CD4-positive, alpha-beta T cell (primary cell): ENCODE results near the gene ARL15. TPM values are rescaled to one million over a fixed set of nuclear protein-coding genes. Genes with fewer than 3 reads are reported as not detected.

Experiments used
- ATAC-seq: fragments of 200-7000 bp; cut with Tn5 transposase; one replicate; pipeline ENCODE4 v1.10.0; 2022; ENCODE audit warnings: mild to moderate bottlenecking; ENCODE audit not compliant: poor library complexity
- CTCF ChIA-PET: fragments of 350-600 bp; sonication (Branson Sonifier 250); formaldehyde crosslinking; loops from one replicate; lab custom pipeline; 2021; ENCODE audit warnings: antibody characterized with exemption, inconsistent platforms; lab: Charles Lee
- POLR2A ChIA-PET: fragments of 350-600 bp; sonication (Branson Sonifier 250); formaldehyde crosslinking; loops from one replicate; lab custom pipeline; 2021; ENCODE audit warnings: antibody characterized with exemption, inconsistent platforms; lab: Charles Lee
- DNase-seq, 14 experiments: peaks; one replicate each; pipeline ENCODE4 v3.0.0-alpha.2; 2013 to 2020; ENCODE audit warnings: mixed read lengths in 2 of 14
- H3K27ac ChIP-seq, 2 donors: one replicate each; pipeline versions ENCODE4 v1.5.1 to v1.7.0; 2013; ENCODE audit warnings: low read length in 2 of 2, low read depth in 1 of 2, mild to moderate bottlenecking in 1 of 2
- H3K27me3 ChIP-seq, 2 experiments: 1 replicate in 1 of 2; 2 replicates in 1 of 2; pipeline versions ENCODE4 v1.6.1 to v1.7.0; 2013; ENCODE audit warnings: low read length in 2 of 2, control low read depth in 1 of 2, mild to moderate bottlenecking in 1 of 2, moderate library complexity in 1 of 2; ENCODE audit not compliant: insufficient read depth in 2 of 2, control insufficient read depth in 1 of 2
- H3K36me3 ChIP-seq: one replicate; pipeline ENCODE4 v1.6.1; 2013; ENCODE audit warnings: low read length, control low read depth; ENCODE audit not compliant: insufficient read depth
- H3K4me1 ChIP-seq: one replicate; pipeline ENCODE4 v1.6.1; 2013; ENCODE audit warnings: low read length, control low read depth; ENCODE audit not compliant: insufficient read depth
- H3K4me3 ChIP-seq: one replicate; pipeline ENCODE4 v1.5.1; 2013; ENCODE audit warnings: mild to moderate bottlenecking, low read length, moderate library complexity
- H3K9me3 ChIP-seq, 2 experiments: 1 replicate in 1 of 2; 2 replicates in 1 of 2; pipeline versions ENCODE4 v1.6.1 to v1.7.0; 2013; ENCODE audit warnings: low read length in 2 of 2, mild to moderate bottlenecking in 2 of 2, control low read depth in 1 of 2, moderate library complexity in 1 of 2; ENCODE audit not compliant: control insufficient read depth in 1 of 2, insufficient read depth in 1 of 2
- H3K27ac Mint-ChIP-seq: one replicate; pipeline ENCODE4 v1.8.0; 2020; ENCODE audit warnings: mixed read lengths
- H3K27me3 Mint-ChIP-seq: one replicate; pipeline ENCODE4 v1.8.0; 2021; ENCODE audit warnings: mixed read lengths
- H3K36me3 Mint-ChIP-seq: one replicate; pipeline ENCODE4 v1.8.0; 2021; ENCODE audit warnings: low read depth, mixed read lengths
- H3K4me1 Mint-ChIP-seq: one replicate; pipeline ENCODE4 v1.8.0; 2021; ENCODE audit warnings: low read depth, mixed read lengths
- H3K4me3 Mint-ChIP-seq: one replicate; pipeline ENCODE4 v1.8.0; 2020; ENCODE audit warnings: mild to moderate bottlenecking, mixed read lengths
- H3K9me3 Mint-ChIP-seq: one replicate; pipeline ENCODE4 v1.8.0; 2020; ENCODE audit warnings: mixed read lengths
- intact Hi-C, 2 experiments: fragments of 100-400 bp; cut with DNase I in 1 of 2; cut with micrococcal nuclease in 1 of 2; formaldehyde crosslinking; loops; one replicate each; pipeline versions ENCODE4 v1.15.1 to v1.9.0; 2023 to 2025; cut with DNase I, micrococcal nuclease
- total RNA-seq, 174 experiments: library from RNA in 2 of 174; stranded (reverse) in 2 of 174; gene quantifications; one replicate each; pipeline ENCODE4 v1.2.3 and lab custom pipeline; 2021 to 2026
- TF ChIP-seq, protein P1 (sequence below): fragments of 200-600 bp; IDR thresholded peaks from one replicate; pipeline ENCODE4 v1.8.0; 2022; ENCODE audit warnings: antibody characterized with exemption, mild to moderate bottlenecking

The ARL15 gene
- total RNA-seq, 2 experiments from 2014 or later = 9.1 to 10.6 TPM

DNA sequence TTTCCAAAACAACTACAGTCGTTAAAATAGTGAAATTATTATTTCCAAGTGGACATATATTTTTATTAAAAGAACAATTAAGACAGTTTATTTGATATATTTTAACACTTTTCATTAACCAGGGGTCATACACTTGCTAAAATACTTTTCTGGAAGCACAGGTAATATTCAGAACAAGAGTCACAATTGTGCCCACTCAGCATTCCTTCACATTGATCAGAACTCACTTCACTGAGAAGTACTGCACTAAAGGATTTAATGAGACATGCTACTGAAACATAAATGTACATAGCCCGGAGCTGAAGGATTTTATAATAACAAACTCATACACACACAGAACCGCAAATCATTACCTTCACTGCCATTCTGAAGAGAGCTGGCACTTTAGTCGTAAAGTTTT, 361.8 kb downstream of the ARL15 start:
- Mint-ChIP-seq H3K27me3 (no peaks in the 10 kb centered on the region), H3K4me1 (no peaks in the 10 kb centered on the region), H3K4me3 (no peak overlapping the region), H3K9me3 (no peaks in the 10 kb centered on the region), H3K27ac (no peak overlapping the region), H3K36me3 (peaks cover 55% of the 10 kb centered on the region)
- DNase-seq (no peak), ATAC-seq (no peak)
- Histone ChIP-seq H3K27ac (no peak overlapping the region), H3K4me1 (no peaks in the 10 kb centered on the region), H3K27me3 (no peaks in the 10 kb centered on the region), H3K4me3 (no peak overlapping the region), H3K36me3 (no peaks in the 10 kb centered on the region), H3K9me3 (no peaks in the 10 kb centered on the region)
- intact Hi-C loops = no loop called here
- ChIA-PET POLR2A (no interaction called here), CTCF (no interaction called here)
- TF ChIP-seq, protein P1, sequence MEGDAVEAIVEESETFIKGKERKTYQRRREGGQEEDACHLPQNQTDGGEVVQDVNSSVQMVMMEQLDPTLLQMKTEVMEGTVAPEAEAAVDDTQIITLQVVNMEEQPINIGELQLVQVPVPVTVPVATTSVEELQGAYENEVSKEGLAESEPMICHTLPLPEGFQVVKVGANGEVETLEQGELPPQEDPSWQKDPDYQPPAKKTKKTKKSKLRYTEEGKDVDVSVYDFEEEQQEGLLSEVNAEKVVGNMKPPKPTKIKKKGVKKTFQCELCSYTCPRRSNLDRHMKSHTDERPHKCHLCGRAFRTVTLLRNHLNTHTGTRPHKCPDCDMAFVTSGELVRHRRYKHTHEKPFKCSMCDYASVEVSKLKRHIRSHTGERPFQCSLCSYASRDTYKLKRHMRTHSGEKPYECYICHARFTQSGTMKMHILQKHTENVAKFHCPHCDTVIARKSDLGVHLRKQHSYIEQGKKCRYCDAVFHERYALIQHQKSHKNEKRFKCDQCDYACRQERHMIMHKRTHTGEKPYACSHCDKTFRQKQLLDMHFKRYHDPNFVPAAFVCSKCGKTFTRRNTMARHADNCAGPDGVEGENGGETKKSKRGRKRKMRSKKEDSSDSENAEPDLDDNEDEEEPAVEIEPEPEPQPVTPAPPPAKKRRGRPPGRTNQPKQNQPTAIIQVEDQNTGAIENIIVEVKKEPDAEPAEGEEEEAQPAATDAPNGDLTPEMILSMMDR = no peak

DNA sequence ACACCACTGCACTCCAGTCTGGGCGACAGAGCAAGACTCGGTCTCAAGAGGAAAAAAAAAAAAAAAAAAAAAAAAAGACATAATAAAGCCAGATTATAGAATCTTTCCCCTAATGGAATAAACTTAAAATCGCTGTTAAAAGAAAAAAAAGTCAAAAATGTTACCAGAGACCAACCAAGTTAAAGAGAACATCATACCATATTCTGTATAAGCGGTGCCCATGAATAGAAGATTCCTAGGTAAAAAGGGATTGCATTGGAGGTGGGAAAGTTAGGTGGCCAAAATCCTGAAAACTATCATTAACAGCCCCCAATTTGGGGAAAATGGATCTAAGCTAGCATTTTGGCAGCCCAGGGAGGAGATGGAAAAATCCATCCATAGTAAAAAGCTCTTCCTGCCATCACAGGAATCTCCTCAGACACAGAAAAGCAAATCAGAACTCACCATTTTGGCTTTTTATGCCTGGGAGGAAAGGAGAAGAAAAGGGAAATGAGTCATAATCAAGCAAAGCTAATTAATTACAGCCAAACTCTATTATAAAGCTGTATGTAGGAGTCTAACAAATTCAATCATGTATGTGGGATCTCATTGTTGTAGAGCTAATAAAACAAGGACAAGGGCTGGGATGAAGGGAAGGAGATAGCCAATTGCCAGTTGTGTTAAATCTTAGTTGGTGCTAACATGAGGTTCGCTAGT, 363.8 kb downstream of the ARL15 start:
- Mint-ChIP-seq H3K27me3 (no peaks in the 10 kb centered on the region), H3K4me1 (no peaks in the 10 kb centered on the region), H3K4me3 (no peak overlapping the region), H3K9me3 (no peaks in the 10 kb centered on the region), H3K36me3 (peaks cover 64% of the 10 kb centered on the region), H3K27ac (no peak overlapping the region)
- no peaks in the 10 kb centered on the region for H3K27me3 ChIP-seq
- H3K36me3 ChIP-seq = no peaks in the 10 kb centered on the region
- POLR2A ChIA-PET = no interaction called here
- no peak overlapping the region for H3K27ac ChIP-seq
- CTCF ChIA-PET = no interaction called here
- TF ChIP-seq, protein P1 = no peak
- H3K4me1 ChIP-seq = no peaks in the 10 kb centered on the region
- H3K4me3 ChIP-seq = no peak overlapping the region
- ATAC-seq = no peak
- no peak for DNase-seq
- no peaks in the 10 kb centered on the region for H3K9me3 ChIP-seq
- intact Hi-C loops = no loop called here

DNA sequence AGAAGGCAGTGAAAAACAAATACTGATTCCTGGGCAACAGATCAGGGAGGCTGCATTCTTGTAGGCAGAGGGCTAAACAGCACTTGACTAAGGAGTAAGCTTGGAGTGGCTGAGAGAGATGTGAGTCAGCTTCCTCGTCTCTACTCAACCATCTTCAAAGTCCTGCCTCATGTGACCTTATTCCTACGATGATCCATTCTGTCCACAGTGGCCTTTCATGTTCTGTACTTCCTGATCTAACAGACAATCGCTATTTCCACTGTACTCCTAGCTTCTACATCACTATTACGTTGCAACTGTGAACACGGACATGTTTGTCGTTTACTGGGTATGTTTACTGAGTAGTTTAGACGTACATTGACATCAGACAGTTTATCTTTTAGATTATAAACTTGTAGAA, 365.4 kb downstream of the ARL15 start:
- CTCF ChIA-PET = no interaction called here
- Mint-ChIP-seq H3K4me1 (no peaks in the 10 kb centered on the region), H3K4me3 (no peak overlapping the region), H3K36me3 (peaks cover 70% of the 10 kb centered on the region), H3K9me3 (no peaks in the 10 kb centered on the region), H3K27ac (no peak overlapping the region), H3K27me3 (no peaks in the 10 kb centered on the region)
- H3K4me3 ChIP-seq = no peak overlapping the region
- H3K4me1 ChIP-seq = no peaks in the 10 kb centered on the region
- DNase-seq = no peak
- peaks cover 0 to 2% of the 10 kb centered on the region in 2 experiments for H3K9me3 ChIP-seq
- TF ChIP-seq, protein P1 = no peak
- POLR2A ChIA-PET = no interaction called here
- H3K36me3 ChIP-seq = no peaks in the 10 kb centered on the region
- H3K27ac ChIP-seq = no peak overlapping the region
- no peak for ATAC-seq
- no peaks in the 10 kb centered on the region for H3K27me3 ChIP-seq
- intact Hi-C loops = no loop called here
